Panc1 (cell line): Measurements from ENCODE around the gene C1orf198. TPM values are rescaled to one million over a fixed set of nuclear protein-coding genes. Genes with fewer than 3 reads are reported as not detected.

ENCODE experiments used
- ATAC-seq: fragments of 200-7000 bp; cut with Tn5 transposase; 2 replicates; pipeline ENCODE4 v1.9.1; 2020; ENCODE audit warnings: mild to moderate bottlenecking, moderate library complexity
- BruUV-seq: library from RNA; stranded (reverse); fragments of 400-500 nt; replicated peaks from 2 replicates; lab custom pipeline; 2021; lab: Mats Ljungman, UMichigan
- CTCF ChIA-PET: fragments of 300-600 bp; sonication (Branson Sonifier 250); formaldehyde crosslinking; loops from one replicate; lab custom pipeline; 2022; ENCODE audit warnings: antibody characterized with exemption; lab: Charles Lee
- POLR2A ChIA-PET: fragments of 300-600 bp; sonication (Branson Sonifier 250); formaldehyde crosslinking; loops from one replicate; lab custom pipeline; 2022; ENCODE audit warnings: antibody characterized with exemption; lab: Charles Lee
- DNase-seq: peaks from one replicate; pipeline ENCODE4 v3.0.0-alpha.2; 2010; ENCODE audit warnings: low read depth, low spot score
- H3K27ac ChIP-seq: 2 replicates; pipeline ENCODE4 v1.5.1; 2011; ENCODE audit warnings: mild to moderate bottlenecking, low read length, inconsistent platforms
- H3K27me3 ChIP-seq: fragments of 200-500 bp; sonication (Bioruptor generic); 2 replicates; pipeline ENCODE4 v1.6.0; 2014; ENCODE audit warnings: low read length, inconsistent platforms; ENCODE audit not compliant: control insufficient read depth, insufficient read depth
- H3K36me3 ChIP-seq: fragments of 200-500 bp; sonication (Bioruptor generic); 2 replicates; pipeline ENCODE4 v1.5.1; 2014; ENCODE audit warnings: inconsistent platforms, mild to moderate bottlenecking, low read length, moderate library complexity; ENCODE audit not compliant: control insufficient read depth, insufficient read depth
- H3K4me1 ChIP-seq: 2 replicates; pipeline ENCODE4 v1.5.1; 2011; ENCODE audit warnings: inconsistent platforms, mild to moderate bottlenecking, low read length, moderate library complexity; ENCODE audit not compliant: control insufficient read depth, insufficient read depth
- H3K4me3 ChIP-seq, 2 experiments: 2 replicates each; pipeline ENCODE4 v1.5.1; 2011 to 2012; ENCODE audit warnings: low read depth in 2 of 2, low read length in 2 of 2, mild to moderate bottlenecking in 2 of 2, inconsistent platforms in 1 of 2, moderate library complexity in 1 of 2
- H3K9me3 ChIP-seq: fragments of 200-500 bp; sonication (Bioruptor generic); 2 replicates; pipeline ENCODE4 v1.5.1; 2014; ENCODE audit warnings: low read depth, mild to moderate bottlenecking, inconsistent platforms, low read length, moderate library complexity; ENCODE audit not compliant: control insufficient read depth, insufficient read depth
- CTCF ChIP-seq: fragments of 450-650 bp; IDR thresholded peaks from 2 replicates; pipeline ENCODE4 v1.5.1; 2017; ENCODE audit warnings: mild to moderate bottlenecking
- POLR2AphosphoS5 ChIP-seq: IDR thresholded peaks from 2 replicates; pipeline ENCODE4 v1.6.1; 2012; ENCODE audit warnings: mild to moderate bottlenecking, low read depth, low read length, moderate library complexity
- REST ChIP-seq, 2 experiments: IDR thresholded peaks; 2 replicates each; pipeline ENCODE4 v1.6.1; 2011 to 2012; ENCODE audit warnings: low read depth in 2 of 2, control low read depth in 1 of 2, low read length in 1 of 2, mild to moderate bottlenecking in 1 of 2, moderate library complexity in 1 of 2; ENCODE audit not compliant: insufficient read depth in 1 of 2
- SIN3A ChIP-seq: IDR thresholded peaks from 2 replicates; pipeline ENCODE4 v1.6.1; 2012; ENCODE audit warnings: low read depth, mild to moderate bottlenecking, low read length, moderate library complexity, borderline replicate concordance; ENCODE audit not compliant: insufficient read depth
- TCF7L2 ChIP-seq: IDR thresholded peaks from 2 replicates; pipeline ENCODE4 v1.6.1; 2011; ENCODE audit warnings: mild to moderate bottlenecking, low read depth, low read length, inconsistent platforms
- in situ Hi-C: cut with HindIII; loops from 2 replicates; pipeline ENCODE4 v1.10.0; 2016; ENCODE audit warnings: low sequenced_read_pairs, low pct_unique_long_range_greater_than_20kb
- intact Hi-C: fragments of 100-400 bp; cut with micrococcal nuclease; formaldehyde crosslinking; loops from one replicate; pipeline ENCODE4 v1.10.0; 2022; ENCODE audit not compliant: unreplicated experiment
- total RNA-seq: library from RNA; stranded (reverse); gene quantifications from one replicate; pipeline ENCODE4 v1.2.1, GENCODE V29; 2021; ENCODE audit not compliant: unreplicated experiment

The C1orf198 gene
- total RNA-seq, 1 experiment from 2014 or later, result 33.6 TPM

- 0 out of 4 replicates have a peak, but pooled peaks of 1 of the 2 experiments have one; percentile 18 for TF ChIP-seq REST (IDR thresholded peaks at IDR 0.05; ENCODE audit: insufficient read depth in 1 of 2, low read depth in 2 of 2, low read length in 1 of 2)
- TF ChIP-seq TCF7L2, result no peak
- peak; percentile 65 for DNase-seq
Observed at GRCh38 chr1:230824919-230825721, 43.2 kb downstream of the C1orf198 start.

GRCh38 chr1:230824551-230824918, 43.8 kb downstream of the C1orf198 start:
- Histone ChIP-seq H3K36me3 (no peaks in the 10 kb centered on the region), H3K9me3 (no peaks in the 10 kb centered on the region), H3K27ac (peak overlapping the region; percentile 66), H3K27me3 (no peaks in the 10 kb centered on the region), H3K4me1 (peaks cover 21% of the 10 kb centered on the region), H3K4me3 (no peak overlapping the region)
- in situ Hi-C loops, result no loop called here
- ChIA-PET POLR2A (no interaction called here), CTCF (no interaction called here)
- no TSS peak for BruUV-seq
- intact Hi-C loops, result no loop called here
- DNase-seq (no peak), ATAC-seq (peak; percentile 62)
- TF ChIP-seq SIN3A, result no peak
- no peak for TF ChIP-seq REST (IDR thresholded peaks at IDR 0.05; ENCODE audit: insufficient read depth in 1 of 2, low read depth in 2 of 2, low read length in 1 of 2)
- no peak for TF ChIP-seq TCF7L2
- TF ChIP-seq CTCF, result no peak
- no peak for TF ChIP-seq POLR2AphosphoS5

More at GRCh38 chr1:230824919-230825721, 43.2 kb downstream of the C1orf198 start:
- ChIA-PET POLR2A (interaction anchor here (0.6 kb wide), 1 partner anchor 178 kb away, joined by 3 read pairs; no protein-coding TSS in a partner anchor), CTCF (no interaction called here)
- peaks cover 21% of the 10 kb centered on the region for H3K4me1 ChIP-seq
- no peak overlapping the region for H3K4me3 ChIP-seq
- no peaks in the 10 kb centered on the region for H3K36me3 ChIP-seq
- in situ Hi-C loops, result no loop called here
- H3K27ac ChIP-seq, result peak overlapping the region; percentile 72
- no peaks in the 10 kb centered on the region for H3K27me3 ChIP-seq
- intact Hi-C loops, result no loop called here
- peak; percentile 79 for ATAC-seq
- no TSS peak for BruUV-seq
- no peaks in the 10 kb centered on the region for H3K9me3 ChIP-seq
